HG02943 (cell line): ENCODE results near the gene GSTP1.
"Not testable (repeated sequence)": the region's sequence is repeated elsewhere in the genome, so short reads cannot be mapped to it uniquely, and the experiment has no call there.

ENCODE experiments used
- ATAC-seq: cut with Tn5 transposase; IDR thresholded peaks from one replicate; pipeline ENCODE4 v1.9.1; 2021; ENCODE audit warnings: mild to moderate bottlenecking, low read depth, moderate library complexity; ENCODE audit not compliant: unreplicated experiment

Gene GSTP1

DNA sequence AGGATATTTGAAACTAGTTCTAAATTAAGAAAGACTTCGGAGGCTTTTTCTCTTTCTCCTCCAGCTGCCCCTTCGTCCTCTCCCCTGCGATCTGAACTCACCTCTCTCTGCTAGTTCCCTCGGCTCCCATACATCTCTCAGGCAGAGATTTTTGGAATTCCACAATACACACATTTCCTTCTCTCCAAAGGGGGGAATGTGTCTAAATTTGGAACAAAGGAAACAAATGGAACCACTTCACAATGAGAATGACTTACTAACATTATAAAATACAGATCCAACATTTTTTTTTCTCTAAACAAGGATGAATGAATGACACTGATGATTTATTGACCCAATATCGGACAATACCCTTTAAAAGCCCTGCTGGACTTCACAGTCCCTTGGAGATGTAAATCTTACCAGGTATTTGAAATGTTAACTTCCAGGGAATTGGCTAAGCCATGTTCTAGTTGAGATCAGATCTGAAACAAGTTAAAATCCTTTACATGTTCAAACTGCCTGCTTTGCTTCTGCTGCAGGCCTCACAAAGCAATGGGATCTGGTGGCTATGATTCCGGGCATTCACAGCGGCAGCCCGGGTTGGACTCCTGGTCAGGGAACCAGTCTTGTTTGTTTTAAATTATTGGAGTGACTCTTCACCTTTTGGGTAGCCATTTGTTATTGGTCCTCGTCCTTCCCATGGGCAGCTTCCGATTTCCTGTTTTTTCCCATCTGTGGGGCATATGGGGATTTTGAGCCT is 20.5 kb upstream of the GSTP1 start:
- ATAC-seq: no peak

DNA sequence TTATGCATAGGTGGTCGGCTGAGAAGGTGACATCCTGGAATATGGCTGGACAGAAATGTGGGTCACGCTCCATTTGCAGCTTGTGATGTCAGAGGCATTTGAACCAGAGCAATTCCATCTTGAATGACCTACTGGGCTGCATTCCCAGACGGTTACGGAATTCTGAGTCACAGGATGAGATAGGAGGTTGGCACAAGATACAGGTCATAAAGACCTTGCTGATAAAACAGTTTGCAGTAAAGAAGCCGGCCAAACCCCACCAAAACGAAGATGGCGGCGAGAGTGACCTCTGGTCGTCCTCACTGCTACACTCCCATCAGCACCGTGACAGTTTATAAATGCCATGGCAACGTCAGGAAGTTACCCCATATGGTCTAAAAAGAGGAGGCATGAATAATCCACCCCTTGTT is 19.9 kb upstream of the GSTP1 start:
- ATAC-seq: not testable (repeated sequence)

DNA sequence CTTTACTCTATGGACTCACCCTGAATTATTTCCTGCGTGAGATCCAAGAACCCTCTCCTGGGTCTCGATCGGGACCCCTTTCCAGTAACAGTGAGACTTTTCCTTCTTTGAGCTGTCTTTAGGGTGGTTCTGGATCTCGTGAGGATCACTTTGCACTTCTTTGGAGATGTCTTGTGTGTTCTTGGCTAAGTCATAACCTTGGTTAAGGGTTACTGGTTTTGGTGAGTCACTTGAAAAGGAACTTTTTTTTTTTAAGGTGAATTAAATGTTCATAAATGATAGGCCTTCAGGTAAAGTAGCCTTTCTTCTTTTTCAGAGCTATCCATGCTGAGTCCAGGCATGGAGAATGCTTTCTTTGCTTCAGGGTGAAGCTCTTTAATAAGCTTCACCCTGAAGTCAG is 19.4 kb upstream of the GSTP1 start:
- no peak for ATAC-seq

DNA sequence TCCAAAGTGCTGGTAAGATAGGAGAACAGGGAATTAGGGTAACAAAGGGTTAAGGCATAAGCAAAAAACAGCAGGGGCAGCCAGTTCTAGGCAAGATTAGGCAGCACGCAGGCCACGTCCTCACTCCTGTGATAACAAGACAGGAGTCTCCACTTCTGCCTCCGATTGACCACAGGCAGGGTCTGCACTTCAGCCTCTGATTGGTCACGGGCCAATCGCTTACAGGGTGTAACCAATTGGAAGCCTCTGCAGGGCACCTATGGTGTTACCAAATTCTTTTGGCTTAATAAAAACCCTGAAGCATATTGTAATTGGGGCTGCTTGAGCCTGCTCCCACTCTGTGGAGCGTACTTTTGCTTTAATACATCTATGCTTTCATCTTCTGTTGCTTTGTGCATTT is 12.2 kb upstream of the GSTP1 start:
- no peak for ATAC-seq

DNA sequence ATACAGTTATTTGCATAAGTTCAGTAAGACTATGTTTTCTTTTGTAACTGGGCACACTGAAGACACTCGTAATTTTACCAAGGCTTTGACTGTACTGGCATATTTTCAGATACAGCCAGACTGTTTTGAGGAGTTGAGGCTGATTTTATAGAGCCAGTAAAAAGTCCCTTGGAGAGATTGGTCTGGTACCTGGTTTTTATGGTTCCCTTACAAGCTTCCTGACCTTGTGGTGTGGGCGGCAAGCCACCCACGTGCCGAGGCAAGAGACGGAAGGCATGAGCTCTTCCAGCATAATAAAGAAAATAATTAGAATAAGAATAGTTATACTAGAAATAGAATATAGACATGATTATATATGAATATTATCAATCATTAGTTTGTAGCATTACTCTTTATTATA is 11.3 kb upstream of the GSTP1 start:
- ATAC-seq: no peak

DNA sequence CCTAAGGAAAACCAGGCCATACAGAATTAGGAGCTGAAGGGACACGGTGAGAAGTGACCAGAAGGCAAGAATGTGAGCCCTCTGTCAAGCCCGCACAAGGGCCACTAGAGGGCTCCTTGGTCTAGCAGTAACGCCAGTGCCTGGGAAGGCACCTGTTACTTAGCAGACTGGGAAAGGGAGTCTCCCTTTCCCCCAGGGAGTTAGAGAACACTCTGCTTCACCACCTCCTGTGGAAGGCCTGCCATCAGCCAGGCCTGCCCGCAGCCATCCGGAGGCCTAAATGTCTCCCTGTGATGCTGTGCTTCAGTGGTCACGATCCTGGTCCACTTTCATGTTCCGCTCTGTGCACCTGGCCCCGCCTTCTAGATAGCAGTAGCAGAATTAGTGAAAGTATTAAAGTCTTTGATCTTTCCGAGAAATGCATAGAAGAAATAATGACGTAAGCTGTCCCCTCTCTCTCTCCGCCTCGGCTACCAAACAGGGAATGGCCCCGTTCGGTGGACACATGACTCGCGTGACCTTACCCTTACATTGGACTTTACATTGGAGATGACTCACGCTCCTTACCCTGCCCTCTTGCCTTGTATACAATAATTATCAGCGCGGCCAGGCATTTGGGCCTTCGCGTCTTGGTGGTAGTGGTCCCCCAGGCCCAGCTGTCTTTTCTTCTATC is 10.7 kb upstream of the GSTP1 start:
- ATAC-seq: no peak

DNA sequence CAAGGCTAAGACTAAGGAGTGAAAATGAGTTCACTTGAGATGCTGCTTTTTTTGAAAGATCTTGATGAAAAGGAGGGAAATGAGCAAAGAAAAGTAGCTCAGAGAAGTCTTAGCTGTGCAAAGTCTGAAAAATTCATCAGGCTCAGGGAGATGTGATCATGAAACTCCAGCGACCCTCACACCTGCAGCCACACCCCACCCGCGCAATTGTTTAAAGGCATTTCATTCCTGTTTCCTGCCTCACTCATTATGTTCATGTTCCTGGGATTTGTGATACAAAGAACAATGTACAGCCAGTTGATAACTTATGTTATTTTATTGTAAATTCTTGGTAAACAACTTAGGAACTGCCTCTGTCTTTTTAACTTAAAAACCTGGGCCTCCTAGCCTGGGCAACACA is 8.7 kb upstream of the GSTP1 start:
- ATAC-seq: no peak

DNA sequence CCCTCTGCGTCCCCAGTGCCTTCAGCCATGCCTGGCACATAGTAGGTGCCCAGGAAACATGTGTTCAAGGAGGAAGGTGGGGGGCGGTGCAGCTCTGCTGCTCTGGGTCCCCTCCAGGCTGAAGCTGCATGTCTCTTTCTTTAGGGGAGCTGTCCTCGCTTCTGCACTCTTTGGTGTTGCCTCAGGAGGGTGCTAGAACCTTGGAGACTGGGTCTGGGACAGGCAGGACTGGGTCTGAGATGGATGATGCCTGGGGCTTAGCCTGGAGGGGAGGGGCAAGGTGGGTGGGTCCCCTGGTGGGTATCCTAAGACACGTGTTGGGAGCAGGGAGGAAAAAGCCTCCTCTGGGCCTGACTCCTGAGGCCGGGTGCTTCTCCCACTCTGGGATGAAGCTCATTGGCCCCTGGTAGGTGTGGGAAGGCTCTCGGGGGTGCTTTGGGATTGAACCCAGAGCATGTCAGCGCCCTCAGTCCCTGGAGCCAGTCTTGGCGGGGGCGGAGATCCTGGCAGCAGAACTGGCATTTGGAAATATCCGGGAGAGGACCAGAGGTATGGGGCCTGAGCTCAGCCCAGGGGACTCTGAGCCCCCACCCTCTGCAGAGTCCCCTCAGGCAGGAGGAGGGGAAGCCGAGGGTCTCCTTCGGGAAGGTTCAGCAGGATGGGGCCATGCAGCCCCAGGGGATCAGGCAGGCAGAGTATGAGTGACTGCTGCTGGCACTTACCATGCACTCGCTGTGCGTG is 6.7 kb upstream of the GSTP1 start:
- no peak for ATAC-seq

DNA sequence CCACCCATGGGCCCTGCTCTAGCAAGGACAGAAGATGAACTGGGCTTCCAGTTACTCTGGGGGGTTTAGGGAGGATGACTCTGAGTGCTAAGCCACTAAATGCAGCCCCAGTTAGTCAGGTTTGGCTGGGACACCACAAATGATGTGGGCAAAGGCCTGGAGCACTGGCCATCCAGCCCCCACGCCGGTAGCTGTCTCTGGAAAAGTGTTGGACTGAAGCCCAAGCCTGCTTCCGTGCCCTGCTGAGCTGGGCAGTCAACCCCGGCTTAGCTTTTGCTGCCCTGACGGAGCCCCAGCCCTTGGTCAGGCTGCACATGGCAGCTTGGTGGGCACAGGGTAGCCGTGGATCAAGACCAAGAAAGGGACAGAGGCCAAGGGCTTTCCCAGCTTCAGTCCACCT is 5.7 kb upstream of the GSTP1 start:
- ATAC-seq: no peak

DNA sequence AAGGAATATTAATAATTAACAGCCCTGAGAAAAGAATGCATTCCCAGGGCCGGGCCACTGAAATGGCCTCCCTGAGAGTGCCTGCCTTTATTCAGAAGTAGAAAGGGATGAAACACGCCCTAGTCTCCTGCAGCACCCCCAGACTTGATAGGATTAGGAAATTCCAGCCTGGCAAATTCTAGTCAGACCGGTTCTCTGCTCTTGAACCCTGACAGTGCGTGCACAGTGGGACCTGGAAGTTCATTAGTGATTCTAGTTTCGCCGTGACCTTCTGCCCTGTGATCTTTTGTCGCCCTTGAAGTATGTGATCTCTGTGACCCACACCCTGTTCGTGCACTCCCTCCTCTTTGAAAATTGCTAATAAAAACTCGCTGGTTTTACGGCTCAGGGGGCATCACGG is 2.1 kb upstream of the GSTP1 start:
- no peak for ATAC-seq

DNA sequence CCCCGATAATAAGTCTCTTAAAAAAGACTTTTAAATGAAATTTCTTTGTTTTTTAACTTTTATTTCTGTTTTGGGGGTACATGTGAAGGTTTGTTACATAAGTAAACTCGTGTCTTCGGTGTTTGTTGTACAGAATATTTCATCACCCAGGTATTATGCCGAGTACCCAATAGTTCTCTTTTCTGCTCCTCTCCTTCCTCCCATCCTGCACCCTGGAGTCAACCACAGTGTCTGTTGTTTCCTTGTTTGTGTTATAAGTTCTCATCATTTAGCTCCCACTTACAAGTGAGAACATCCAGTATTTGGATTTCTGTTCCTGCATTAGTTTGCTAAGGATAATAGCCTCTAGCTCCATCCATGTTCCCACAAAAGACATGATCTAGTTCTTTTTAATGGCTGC is 1.6 kb upstream of the GSTP1 start:
- ATAC-seq: no peak

DNA sequence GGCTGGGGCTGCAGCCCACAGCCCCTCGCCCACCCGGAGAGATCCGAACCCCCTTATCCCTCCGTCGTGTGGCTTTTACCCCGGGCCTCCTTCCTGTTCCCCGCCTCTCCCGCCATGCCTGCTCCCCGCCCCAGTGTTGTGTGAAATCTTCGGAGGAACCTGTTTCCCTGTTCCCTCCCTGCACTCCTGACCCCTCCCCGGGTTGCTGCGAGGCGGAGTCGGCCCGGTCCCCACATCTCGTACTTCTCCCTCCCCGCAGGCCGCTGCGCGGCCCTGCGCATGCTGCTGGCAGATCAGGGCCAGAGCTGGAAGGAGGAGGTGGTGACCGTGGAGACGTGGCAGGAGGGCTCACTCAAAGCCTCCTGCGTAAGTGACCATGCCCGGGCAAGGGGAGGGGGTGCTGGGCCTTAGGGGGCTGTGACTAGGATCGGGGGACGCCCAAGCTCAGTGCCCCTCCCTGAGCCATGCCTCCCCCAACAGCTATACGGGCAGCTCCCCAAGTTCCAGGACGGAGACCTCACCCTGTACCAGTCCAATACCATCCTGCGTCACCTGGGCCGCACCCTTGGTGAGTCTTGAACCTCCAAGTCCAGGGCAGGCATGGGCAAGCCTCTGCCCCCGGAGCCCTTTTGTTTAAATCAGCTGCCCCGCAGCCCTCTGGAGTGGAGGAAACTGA is 731 bp downstream of the GSTP1 start:
- ATAC-seq: peak; percentile 5

DNA sequence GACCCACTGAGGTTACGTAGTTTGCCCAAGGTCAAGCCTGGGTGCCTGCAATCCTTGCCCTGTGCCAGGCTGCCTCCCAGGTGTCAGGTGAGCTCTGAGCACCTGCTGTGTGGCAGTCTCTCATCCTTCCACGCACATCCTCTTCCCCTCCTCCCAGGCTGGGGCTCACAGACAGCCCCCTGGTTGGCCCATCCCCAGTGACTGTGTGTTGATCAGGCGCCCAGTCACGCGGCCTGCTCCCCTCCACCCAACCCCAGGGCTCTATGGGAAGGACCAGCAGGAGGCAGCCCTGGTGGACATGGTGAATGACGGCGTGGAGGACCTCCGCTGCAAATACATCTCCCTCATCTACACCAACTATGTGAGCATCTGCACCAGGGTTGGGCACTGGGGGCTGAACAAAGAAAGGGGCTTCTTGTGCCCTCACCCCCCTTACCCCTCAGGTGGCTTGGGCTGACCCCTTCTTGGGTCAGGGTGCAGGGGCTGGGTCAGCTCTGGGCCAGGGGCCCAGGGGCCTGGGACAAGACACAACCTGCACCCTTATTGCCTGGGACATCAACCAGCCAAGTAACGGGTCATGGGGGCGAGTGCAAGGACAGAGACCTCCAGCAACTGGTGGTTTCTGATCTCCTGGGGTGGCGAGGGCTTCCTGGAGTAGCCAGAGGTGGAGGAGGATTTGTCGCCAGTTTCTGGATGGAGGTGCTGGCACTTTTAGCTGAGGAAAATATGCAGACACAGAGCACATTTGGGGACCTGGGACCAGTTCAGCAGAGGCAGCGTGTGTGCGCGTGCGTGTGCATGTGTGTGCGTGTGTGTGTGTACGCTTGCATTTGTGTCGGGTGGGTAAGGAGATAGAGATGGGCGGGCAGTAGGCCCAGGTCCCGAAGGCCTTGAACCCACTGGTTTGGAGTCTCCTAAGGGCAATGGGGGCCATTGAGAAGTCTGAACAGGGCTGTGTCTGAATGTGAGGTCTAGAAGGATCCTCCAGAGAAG is 1.6 kb downstream of the GSTP1 start:
- ATAC-seq: no peak

DNA sequence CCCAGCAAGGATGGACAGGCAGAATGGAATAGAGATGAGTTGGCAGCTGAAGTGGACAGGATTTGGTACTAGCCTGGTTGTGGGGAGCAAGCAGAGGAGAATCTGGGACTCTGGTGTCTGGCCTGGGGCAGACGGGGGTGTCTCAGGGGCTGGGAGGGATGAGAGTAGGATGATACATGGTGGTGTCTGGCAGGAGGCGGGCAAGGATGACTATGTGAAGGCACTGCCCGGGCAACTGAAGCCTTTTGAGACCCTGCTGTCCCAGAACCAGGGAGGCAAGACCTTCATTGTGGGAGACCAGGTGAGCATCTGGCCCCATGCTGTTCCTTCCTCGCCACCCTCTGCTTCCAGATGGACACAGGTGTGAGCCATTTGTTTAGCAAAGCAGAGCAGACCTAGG is 2.3 kb downstream of the GSTP1 start:
- no peak for ATAC-seq

DNA sequence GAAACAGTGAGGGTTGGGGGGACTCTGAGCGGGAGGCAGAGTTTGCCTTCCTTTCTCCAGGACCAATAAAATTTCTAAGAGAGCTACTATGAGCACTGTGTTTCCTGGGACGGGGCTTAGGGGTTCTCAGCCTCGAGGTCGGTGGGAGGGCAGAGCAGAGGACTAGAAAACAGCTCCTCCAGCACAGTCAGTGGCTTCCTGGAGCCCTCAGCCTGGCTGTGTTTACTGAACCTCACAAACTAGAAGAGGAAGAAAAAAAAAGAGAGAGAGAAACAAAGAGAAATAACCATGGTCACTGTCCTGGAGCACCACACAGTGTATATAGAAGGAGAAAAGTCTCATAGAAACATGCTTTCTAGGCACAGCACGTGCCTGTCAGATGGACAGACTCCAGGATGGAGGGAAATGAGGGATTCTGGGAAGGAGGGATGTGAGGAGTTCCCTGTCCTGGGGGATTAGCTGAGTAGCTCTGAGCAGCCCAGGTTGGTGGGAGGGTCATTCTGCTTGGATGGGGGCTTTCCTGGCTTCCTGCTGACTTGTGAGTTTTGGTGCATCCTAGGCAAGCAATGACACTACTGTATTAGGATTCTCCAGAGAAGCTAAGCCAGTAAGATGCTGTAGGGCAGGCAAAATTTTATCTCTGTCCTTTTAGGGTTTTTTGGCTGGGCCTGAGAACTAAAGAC is 3.1 kb downstream of the GSTP1 start:
- ATAC-seq: no peak

DNA sequence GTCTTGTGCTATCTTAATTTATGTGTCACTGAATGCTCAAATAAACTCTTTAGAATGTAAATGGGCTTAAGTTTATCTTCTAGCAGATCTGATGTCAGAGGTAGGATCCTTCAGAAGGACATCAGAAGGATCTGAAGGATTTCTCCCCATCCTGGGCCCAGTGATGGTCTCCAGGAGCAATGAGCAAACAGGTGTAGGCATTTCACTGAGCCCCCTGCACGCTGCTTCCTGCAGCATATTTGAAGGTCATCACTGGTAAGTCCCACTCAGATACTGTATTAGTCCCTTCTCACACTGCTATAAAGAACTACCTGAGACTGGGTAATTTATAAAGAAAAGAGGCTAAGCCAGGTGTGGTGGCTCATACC is 4.5 kb downstream of the GSTP1 start:
- no peak for ATAC-seq

DNA sequence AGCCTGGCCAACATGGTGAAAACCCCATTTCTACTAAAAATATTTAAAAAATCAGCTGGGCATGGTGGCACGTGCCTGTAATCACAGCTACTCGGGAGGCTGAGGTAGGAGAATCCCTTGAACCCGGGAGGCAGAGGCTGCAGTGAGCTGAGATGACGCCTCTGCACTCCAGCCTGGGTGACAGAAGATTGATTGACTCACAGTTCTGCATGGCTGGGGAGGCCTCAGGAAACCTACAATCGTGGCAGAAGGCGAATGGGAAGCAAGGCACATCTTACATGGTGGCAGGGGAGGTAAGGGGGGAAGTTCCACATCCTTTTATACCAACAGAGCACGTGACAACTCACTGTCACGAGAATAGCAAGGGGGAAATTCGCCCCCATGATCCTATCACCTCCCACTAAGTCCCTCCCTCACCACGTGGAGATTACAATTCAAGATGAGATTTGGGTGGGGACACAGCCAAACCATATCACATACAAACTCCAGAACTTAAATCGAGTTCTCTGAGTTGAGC is 5.3 kb downstream of the GSTP1 start:
- not testable (repeated sequence) for ATAC-seq

DNA sequence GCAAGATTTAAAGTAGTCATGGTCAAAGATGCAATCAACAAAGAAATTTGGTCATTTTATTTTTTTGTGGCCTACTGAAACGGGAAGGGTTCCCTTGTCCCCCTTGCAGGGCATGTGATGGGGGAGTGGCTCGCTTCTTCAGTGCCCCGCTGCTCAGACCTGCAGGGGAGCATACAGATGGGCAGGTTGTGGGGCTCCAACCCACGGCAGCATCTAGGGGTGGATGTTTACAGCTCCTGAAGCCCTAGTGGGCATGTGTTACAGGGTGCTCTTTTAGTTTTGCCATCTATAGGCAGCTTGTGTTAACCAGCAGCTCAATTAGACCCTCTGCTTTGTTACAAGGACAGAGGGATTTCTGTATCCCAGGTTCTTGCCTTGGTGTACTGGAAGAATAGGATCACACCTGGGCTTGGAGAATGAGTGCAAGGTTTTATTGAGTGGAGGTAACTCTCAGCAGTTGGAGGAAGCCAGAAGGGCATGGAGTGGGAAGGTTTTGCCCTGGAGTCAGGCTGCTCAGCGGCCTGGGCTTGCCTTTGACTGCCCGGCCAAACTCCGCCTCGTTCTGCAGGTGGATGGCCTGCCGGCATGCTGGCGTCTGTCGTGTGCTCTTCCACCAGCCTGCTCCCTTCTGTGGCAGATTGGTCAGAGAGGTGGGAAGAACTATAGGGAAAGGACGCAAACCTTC is 9.4 kb downstream of the GSTP1 start:
- ATAC-seq: no peak

DNA sequence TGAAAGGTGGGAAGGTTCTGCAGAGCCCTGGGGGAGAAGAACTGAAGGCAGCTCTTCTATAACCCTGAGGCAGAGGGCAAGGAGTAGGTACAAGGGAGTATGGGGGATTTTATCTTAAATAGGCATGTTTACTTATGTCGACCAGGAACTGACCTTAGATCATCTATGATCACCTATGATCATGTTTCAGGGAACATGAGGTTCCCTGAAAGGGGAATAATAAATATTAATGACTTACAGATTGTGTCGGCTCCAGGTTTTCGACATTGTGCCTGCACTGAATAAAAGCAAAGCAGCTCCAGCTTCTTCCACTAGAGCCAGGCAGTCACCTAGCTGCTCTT is 9.9 kb downstream of the GSTP1 start:
- ATAC-seq: no peak
